GM21723 (cell line): Measurements from ENCODE around the gene SOCS3.
"Not testable (repeated sequence)": the region's sequence is repeated elsewhere in the genome, so short reads cannot be mapped to it uniquely, and the experiment has no call there.

Experiments used
- ATAC-seq: cut with Tn5 transposase; IDR thresholded peaks from one replicate; pipeline ENCODE4 v1.9.1; 2021; ENCODE audit warnings: mild to moderate bottlenecking, moderate library complexity; ENCODE audit not compliant: unreplicated experiment

SOCS3 gene

DNA sequence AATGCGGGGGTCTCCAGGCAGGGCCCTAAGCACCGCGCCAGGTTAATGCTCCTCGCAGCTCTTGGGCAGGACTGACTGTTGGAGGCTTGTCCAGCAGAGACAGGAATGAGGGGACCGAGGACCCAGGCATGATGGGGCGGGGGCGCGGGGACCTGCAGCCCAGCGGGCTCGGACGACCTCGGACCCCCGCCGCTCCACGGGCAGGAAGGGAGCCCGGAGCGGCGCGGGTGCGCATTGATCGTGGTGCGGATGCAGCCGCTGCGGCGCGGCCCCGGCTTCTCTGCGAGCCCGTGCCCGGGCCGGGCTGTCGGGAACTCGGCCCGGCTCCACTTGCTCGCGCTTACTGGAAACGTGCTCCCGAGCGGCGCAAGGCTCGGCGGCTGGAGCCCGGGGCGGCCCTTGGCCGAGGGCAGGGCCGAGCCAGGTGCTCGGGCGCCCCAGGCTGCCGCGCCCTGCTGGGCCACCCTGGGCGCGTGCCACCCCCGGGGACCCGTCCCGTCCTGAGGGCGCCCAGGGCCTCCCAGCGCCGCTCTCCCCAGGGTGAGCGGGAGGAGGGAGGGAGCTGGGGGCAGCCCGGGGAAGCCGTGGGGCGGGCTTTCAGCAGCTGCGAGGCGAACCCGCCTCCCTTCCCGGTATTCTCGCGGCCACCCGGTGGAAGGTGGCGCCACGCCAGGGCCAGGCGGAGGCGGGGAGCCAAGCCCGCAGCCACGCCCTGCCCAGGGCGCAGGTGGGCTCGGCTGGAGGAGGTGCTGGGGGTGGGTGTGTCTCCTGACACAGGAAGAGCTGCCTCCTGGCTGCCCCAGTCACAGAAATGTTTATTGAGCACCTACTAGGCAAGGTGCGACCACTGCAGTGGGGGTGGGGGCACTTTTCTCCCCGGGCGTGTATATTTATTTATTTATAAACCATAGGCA, 45.9 kb downstream of the SOCS3 start:
- ATAC-seq = no peak

GRCh38 chr17:78309659-78310255, 50.1 kb downstream of the SOCS3 start:
- ATAC-seq = not testable (repeated sequence)

DNA sequence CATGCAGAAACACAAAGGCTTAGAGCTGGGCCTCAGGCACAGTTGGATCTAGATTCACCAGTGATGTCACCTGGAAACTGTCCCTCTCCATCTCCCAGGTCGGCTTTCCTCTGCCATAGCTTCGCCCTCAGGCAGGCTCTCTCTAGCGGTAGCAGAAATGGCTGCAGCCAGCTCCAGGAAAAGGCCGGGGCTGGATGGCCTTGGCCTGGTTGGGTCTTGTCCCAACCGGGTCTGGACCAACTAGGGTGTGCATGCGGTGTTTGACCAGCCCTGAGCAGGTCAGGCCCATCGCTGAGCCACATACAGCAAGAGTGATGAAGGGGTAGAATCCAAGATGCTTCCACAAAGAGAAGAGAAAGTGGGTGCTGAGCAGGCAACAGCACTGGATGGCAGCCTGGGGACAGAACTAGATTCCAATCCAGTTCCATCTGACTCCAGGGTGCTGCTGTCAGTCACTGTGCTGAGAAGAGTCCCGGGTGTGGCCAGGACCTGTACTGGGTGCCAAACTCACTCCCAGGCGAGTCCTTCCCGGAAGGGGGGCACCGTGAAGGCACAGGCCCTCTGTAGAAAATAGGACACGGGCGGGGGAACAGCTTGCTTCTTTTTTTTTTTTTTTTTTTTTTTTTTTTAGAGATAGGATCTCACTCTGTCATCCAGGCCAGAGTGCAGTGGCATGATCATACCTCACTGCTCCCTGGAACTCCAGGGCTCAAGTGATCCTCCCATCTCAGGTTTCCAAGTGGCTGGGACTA, 51.8 kb downstream of the SOCS3 start:
- ATAC-seq = no peak

DNA sequence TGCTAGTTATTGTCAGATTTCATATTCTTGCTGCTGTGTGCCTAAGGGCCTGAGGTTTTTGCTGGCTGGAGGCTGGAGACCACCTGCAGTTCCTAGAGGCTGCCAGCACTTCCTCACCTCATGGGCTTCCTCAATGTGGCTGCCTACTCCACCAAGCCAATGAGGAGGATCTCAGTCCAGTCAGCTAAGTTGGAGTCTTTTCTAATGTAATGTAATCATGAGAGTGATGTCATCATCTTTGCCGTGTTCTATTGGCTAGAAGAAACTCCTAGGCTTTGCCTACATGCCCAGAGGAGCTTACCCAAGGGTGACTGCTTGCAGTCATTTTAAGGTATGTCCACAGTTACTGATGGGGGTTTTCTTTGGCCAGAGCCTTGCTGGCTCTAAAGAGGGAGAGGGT, 53.0 kb downstream of the SOCS3 start:
- no peak for ATAC-seq
